Neuronal stem cell (in vitro differentiated cells): Measurements from ENCODE around the gene GNMT.
A peak's percentile ranks its signal among the peaks of the same experiment; 100 is the strongest.

Source experiments
- DNase-seq: peaks from one replicate; pipeline ENCODE4 v3.0.0-alpha.2; 2013; ENCODE audit warnings: low spot score
- H2AFZ ChIP-seq: one replicate; pipeline ENCODE4 v1.6.1; 2013; ENCODE audit warnings: mild to moderate bottlenecking, low read length, inconsistent platforms
- H2AK5ac ChIP-seq: 2 replicates; pipeline ENCODE4 v1.6.1; 2013; ENCODE audit warnings: low read depth, mild to moderate bottlenecking, inconsistent platforms, low read length, moderate library complexity, mixed read lengths
- H2BK120ac ChIP-seq: 2 replicates; pipeline ENCODE4 v1.6.1; 2013; ENCODE audit warnings: low read depth, mild to moderate bottlenecking, inconsistent platforms, low read length, moderate library complexity, mixed read lengths
- H2BK12ac ChIP-seq: one replicate; pipeline ENCODE4 v1.6.1; 2013; ENCODE audit warnings: low read length, inconsistent platforms
- H2BK15ac ChIP-seq: 2 replicates; pipeline ENCODE4 v1.6.1; 2013; ENCODE audit warnings: mild to moderate bottlenecking, low read length, inconsistent platforms, mixed read lengths
- H2BK5ac ChIP-seq: one replicate; pipeline ENCODE4 v1.6.1; 2013; ENCODE audit warnings: inconsistent platforms, mild to moderate bottlenecking, low read length, moderate library complexity
- H3K14ac ChIP-seq: one replicate; pipeline ENCODE4 v1.6.1; 2013; ENCODE audit warnings: low read length, inconsistent platforms
- H3K18ac ChIP-seq: 2 replicates; pipeline ENCODE4 v1.6.1; 2013; ENCODE audit warnings: low read length, inconsistent platforms
- H3K23ac ChIP-seq: 2 replicates; pipeline ENCODE4 v1.6.1; 2013; ENCODE audit warnings: low read depth, mild to moderate bottlenecking, mixed read lengths, low read length, inconsistent platforms; ENCODE audit not compliant: poor library complexity
- H3K27ac ChIP-seq: replicated peaks from 3 replicates; pipeline ENCODE4 v1.5.1; 2013; ENCODE audit warnings: low read length, inconsistent platforms
- H3K27me3 ChIP-seq, 3 experiments: 2 replicates each; pipeline ENCODE4 v1.6.1; 2013; ENCODE audit warnings: low read length in 3 of 3, mild to moderate bottlenecking in 2 of 3, inconsistent platforms in 1 of 3, low read depth in 1 of 3, mixed read lengths in 1 of 3, moderate library complexity in 1 of 3; ENCODE audit not compliant: control insufficient read depth in 3 of 3, insufficient read depth in 3 of 3
- H3K36me3 ChIP-seq, 2 donors: replicated peaks in 1 of 2; 2 replicates each; pipeline ENCODE4 v1.6.1; 2013; ENCODE audit warnings: low read length in 2 of 2; ENCODE audit not compliant: control insufficient read depth in 2 of 2, insufficient read depth in 2 of 2
- H3K4ac ChIP-seq: 2 replicates; pipeline ENCODE4 v1.6.1; 2013; ENCODE audit warnings: inconsistent platforms, mild to moderate bottlenecking, low read length, moderate library complexity
- H3K4me1 ChIP-seq, 2 donors: 1 replicate in 1 of 2; 2 replicates in 1 of 2; pipeline ENCODE4 v1.6.1; 2013; ENCODE audit warnings: low read length in 2 of 2, low read depth in 1 of 2; ENCODE audit not compliant: control insufficient read depth in 2 of 2, insufficient read depth in 1 of 2
- H3K4me2 ChIP-seq: one replicate; pipeline ENCODE4 v1.6.1; 2013; ENCODE audit warnings: mild to moderate bottlenecking, low read length, inconsistent platforms; ENCODE audit not compliant: insufficient read depth, poor library complexity, severe bottlenecking
- H3K4me3 ChIP-seq, 2 donors: 2 replicates each; pipeline ENCODE4 v1.5.1; 2013; ENCODE audit warnings: low read length in 2 of 2, mild to moderate bottlenecking in 2 of 2, inconsistent platforms in 1 of 2, moderate library complexity in 1 of 2
- H3K79me1 ChIP-seq: one replicate; pipeline ENCODE4 v1.6.1; 2013; ENCODE audit warnings: low read depth, mild to moderate bottlenecking, inconsistent platforms, low read length, moderate library complexity
- H3K9ac ChIP-seq: one replicate; pipeline ENCODE4 v1.6.1; 2013; ENCODE audit warnings: mild to moderate bottlenecking, low read depth, low read length, inconsistent platforms; ENCODE audit not compliant: poor library complexity
- H3K9me3 ChIP-seq, 2 donors: replicated peaks in 1 of 2; 2 replicates each; pipeline versions ENCODE3 to v1.6.1; 2013; ENCODE audit warnings: low read length in 2 of 2, mild to moderate bottlenecking in 2 of 2, inconsistent platforms in 1 of 2, low read depth in 1 of 2, mixed read lengths in 1 of 2, moderate library complexity in 1 of 2; ENCODE audit not compliant: control insufficient read depth in 2 of 2, insufficient read depth in 1 of 2
- H4K8ac ChIP-seq: one replicate; pipeline ENCODE4 v1.6.1; 2013; ENCODE audit warnings: low read depth, mild to moderate bottlenecking, inconsistent platforms, low read length, moderate library complexity
- H4K91ac ChIP-seq: one replicate; pipeline ENCODE4 v1.6.1; 2013; ENCODE audit warnings: low read length, low read depth, mild to moderate bottlenecking, inconsistent platforms; ENCODE audit not compliant: poor library complexity
- WGBS, 2 donors: extraction: QIAGEN DNeasy Blood & Tissue Kit; methylation state at CpG; one replicate each; pipeline ENCODE4 v1.1.7; 2013; ENCODE audit warnings: missing lambda C conversion rate in 2 of 2, mixed read lengths in 1 of 2; ENCODE audit not compliant: insufficient read length in 2 of 2, insufficient replicate concordance in 1 of 2; ENCODE audit errors: extremely low coverage in 2 of 2; 5-methylcytosine and 5-hydroxymethylcytosine counted together

Gene GNMT

GRCh38 chr6:42967228-42967627 lies 6.7 kb downstream of the GNMT start:
- Histone ChIP-seq H2BK5ac (no peak overlapping the region), H3K9me3 (no peaks in the 10 kb centered on the region), H2AK5ac (no peak overlapping the region), H3K79me1 (no peaks in the 10 kb centered on the region), H2BK12ac (no peak overlapping the region), H3K4ac (no peak overlapping the region), H2BK15ac (no peak overlapping the region), H2BK120ac (no peak overlapping the region), H2AFZ (no peak overlapping the region), H3K9ac (no peak overlapping the region), H3K4me1 (peaks cover 0 to 3% of the 10 kb centered on the region in 2 donors), H3K18ac (no peak overlapping the region), H3K36me3 (peaks cover 8 to 43% of the 10 kb centered on the region in 2 donors), H4K91ac (no peak overlapping the region), H3K23ac (no peak overlapping the region), H3K27me3 (no peaks in the 10 kb centered on the region), H3K14ac (no peak overlapping the region), H4K8ac (no peak overlapping the region), H3K27ac (no peak overlapping the region), H3K4me3 (no peak overlapping the region), H3K4me2 (no peak overlapping the region)
- DNase-seq = no peak
- WGBS, 2 donors = no CpG with 5 or more reads among the region's 11 CpGs

GRCh38 chr6:42968126-42968701 lies 7.7 kb downstream of the GNMT start:
- Histone ChIP-seq H3K18ac (no peak overlapping the region), H3K9me3 (no peaks in the 10 kb centered on the region), H4K91ac (no peak overlapping the region), H2BK12ac (no peak overlapping the region), H2BK15ac (no peak overlapping the region), H3K36me3 (peaks cover 8 to 40% of the 10 kb centered on the region in 2 donors), H3K4ac (no peak overlapping the region), H3K79me1 (no peaks in the 10 kb centered on the region), H4K8ac (peak overlapping the region; percentile 6), H2AFZ (no peak overlapping the region), H3K27me3 (no peaks in the 10 kb centered on the region), H3K14ac (no peak overlapping the region), H3K27ac (no peak overlapping the region), H3K4me2 (no peak overlapping the region), H3K23ac (peak overlapping the region; percentile 49), H3K9ac (no peak overlapping the region), H2BK5ac (no peak overlapping the region), H3K4me3 (no peak overlapping the region), H2BK120ac (no peak overlapping the region), H2AK5ac (no peak overlapping the region), H3K4me1 (peaks cover 0 to 3% of the 10 kb centered on the region in 2 donors)
- DNase-seq = no peak
- no CpG with 5 or more reads among the region's 12 CpGs for WGBS, 2 donors

- Histone ChIP-seq H3K4me1 (peaks cover 0 to 3% of the 10 kb centered on the region in 2 donors), H3K9ac (no peak overlapping the region), H3K27ac (no peak overlapping the region), H3K9me3 (no peaks in the 10 kb centered on the region), H3K18ac (no peak overlapping the region), H2BK120ac (no peak overlapping the region), H2BK15ac (no peak overlapping the region), H3K27me3 (no peaks in the 10 kb centered on the region), H3K4me3 (no peak overlapping the region), H3K36me3 (peaks cover 8 to 42% of the 10 kb centered on the region in 2 donors), H3K4ac (no peak overlapping the region), H4K8ac (no peak overlapping the region), H3K23ac (no peak overlapping the region), H3K14ac (no peak overlapping the region), H2AFZ (no peak overlapping the region), H2BK5ac (no peak overlapping the region), H3K79me1 (peaks cover 2% of the 10 kb centered on the region), H3K4me2 (no peak overlapping the region), H2AK5ac (no peak overlapping the region), H4K91ac (no peak overlapping the region), H2BK12ac (no peak overlapping the region)
- no CpG with 5 or more reads among the region's 4 CpGs for WGBS, 2 donors
- DNase-seq = no peak
These were observed 8.2 kb downstream of the GNMT start for GRCh38 chr6:42968783-42969182.

GRCh38 chr6:42969431-42969830 lies 8.9 kb downstream of the GNMT start:
- Histone ChIP-seq H2BK12ac (no peak overlapping the region), H2AK5ac (no peak overlapping the region), H2AFZ (no peak overlapping the region), H3K9ac (no peak overlapping the region), H3K18ac (no peak overlapping the region), H3K9me3 (no peaks in the 10 kb centered on the region), H4K91ac (no peak overlapping the region), H3K4me2 (no peak overlapping the region), H3K4ac (no peak overlapping the region), H4K8ac (no peak overlapping the region), H3K79me1 (peaks cover 2% of the 10 kb centered on the region), H3K23ac (no peak overlapping the region), H2BK120ac (no peak overlapping the region), H3K36me3 (peaks cover 8 to 39% of the 10 kb centered on the region in 2 donors), H2BK5ac (no peak overlapping the region), H2BK15ac (no peak overlapping the region), H3K4me3 (no peak overlapping the region), H3K4me1 (no peaks in the 10 kb centered on the region), H3K27ac (no peak overlapping the region), H3K27me3 (no peaks in the 10 kb centered on the region), H3K14ac (no peak overlapping the region)
- DNase-seq = no peak
- WGBS, 2 donors = no CpG with 5 or more reads among the region's 2 CpGs
